Stimulated activated CD4-positive, alpha-beta T cell treated with anti-CD3 and anti-CD28 coated beads, Interleukin-1b, Interleukin-23, amount 100 ng/mL, for 1 hour (primary cell): Measurements from ENCODE around the gene SMARCA5.

Experiments
- DNase-seq, 2 donors: peaks; one replicate each; pipeline ENCODE4 v3.0.0-alpha.2; 2020; ENCODE audit warnings: low read depth in 2 of 2

SMARCA5 gene

DNA sequence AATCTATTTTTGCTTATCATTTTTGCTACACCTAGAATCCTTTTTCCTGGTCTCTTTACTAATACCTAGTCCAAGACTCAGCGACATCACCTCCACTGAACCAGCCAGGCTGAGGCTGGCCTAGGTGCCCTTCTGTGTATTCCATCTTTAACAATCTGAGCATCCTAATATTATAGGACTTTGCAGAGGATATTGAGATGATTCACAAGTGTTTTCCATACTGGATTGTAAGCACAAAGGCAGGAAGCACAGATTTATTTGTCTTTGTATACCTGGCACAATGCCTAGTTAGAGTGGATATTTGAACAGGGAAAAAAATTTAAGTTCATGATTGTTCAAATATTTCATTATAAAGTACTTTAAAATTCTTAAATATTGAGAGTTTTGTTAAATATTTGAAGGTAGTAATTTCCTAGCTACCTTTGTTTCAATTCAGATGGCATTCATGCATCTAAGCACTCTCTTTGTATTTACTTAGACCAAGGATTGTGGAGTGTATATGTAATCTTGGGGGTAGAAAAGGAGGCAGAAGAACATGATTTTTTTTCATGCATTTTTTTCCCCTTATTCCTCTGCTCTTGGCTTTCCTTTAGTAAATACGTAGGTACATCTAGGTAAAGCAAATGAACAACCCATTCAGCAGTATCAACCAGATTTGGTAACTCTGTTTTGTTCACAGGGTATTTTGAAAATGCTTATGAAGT lies 18.4 kb downstream of the SMARCA5 start:
- no peak for DNase-seq

DNA sequence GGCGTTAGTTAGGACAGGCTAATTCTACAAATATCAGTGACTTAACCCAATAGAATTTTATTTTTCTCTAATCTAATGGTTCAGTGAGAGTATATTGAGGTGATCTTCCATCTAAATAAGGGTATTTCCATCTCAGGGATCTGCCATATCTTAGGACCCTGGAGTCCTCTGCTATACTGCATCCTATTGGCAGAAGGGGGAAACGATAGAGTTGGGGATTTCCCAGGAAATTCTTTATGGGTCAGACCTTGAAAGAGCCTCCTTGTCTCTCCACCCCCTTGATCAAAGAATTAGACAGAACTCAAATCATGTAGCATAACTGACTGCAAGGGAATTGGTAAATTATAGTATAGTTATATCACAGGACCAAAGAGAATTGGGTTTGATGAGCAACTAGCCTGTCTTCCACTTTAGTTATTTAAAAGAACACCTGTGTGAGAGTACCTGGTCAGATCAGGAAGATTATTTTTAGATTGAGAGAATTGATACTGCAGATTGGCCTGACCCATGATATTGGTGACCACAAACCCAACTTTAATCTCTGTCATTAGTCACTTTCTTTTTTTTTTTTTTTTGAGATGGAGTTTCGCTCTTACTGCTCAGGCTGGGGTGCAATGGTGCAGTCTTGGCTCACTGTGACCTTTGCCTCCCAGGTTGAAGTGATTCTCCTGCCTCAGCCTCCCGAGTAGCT lies 25.6 kb downstream of the SMARCA5 start:
- DNase-seq = no peak

DNA sequence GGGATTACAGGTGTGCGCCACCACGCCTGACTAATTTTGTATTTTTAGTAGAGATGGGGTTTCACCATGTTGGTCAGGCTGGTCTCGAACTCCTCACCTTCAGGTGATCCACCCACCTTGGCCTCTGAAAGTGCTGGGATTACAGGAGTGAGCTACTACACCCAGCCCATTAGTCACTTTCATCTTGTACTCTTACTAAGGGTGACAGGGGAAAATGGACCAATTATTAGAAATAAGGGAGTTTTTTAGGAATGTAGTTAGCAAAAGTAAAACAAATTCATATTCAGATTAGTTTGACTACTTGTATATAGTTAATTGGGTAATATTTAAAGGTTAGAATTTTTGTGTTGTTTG lies 26.1 kb downstream of the SMARCA5 start:
- DNase-seq = no peak

- no peak for DNase-seq
Observed at GRCh38 chr4:143549928-143550327, 36.4 kb downstream of the SMARCA5 start.

DNA sequence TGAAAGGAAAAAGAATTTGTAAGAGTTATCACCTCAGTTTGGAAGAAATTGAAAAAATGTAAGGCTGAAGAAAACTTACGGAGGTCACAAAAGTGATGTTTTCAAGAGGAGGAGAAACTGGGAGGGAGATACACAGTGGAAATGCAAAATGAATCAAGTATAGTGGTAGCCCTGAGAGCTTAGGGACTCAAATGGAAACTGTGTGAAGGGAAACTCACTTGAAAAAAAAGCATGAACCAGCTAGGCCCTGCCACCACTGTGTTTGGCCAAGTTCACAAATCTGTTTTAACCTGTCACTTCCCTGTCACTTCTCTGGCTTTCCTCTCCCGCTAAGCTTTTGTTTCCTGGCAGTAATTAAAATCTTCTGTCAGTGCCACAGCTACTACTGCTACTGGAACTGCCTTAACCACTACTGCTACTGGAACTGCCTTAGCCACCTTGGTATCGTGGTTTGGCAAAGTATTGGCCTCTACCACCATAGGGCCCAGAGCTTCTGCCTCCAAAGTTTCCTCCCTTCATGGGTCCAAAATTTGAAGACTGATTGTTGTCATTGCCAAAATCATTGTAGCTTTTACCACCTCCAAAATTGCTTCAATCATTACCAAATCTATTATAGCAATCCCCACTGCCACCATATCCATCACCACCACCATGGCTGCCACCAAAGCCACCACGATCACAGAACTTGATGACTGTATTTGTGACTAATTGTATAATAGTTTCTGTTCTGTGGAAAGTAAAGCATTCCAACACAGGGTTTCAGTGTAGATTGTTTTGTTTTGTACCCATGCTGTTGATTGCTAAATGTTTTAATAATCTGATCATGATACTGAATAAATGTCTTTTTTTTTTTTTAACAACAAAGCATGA lies 41.5 kb downstream of the SMARCA5 start:
- DNase-seq = no peak

- no peak for DNase-seq
Observed at GRCh38 chr4:143555676-143556075, 42.2 kb downstream of the SMARCA5 start.

DNA sequence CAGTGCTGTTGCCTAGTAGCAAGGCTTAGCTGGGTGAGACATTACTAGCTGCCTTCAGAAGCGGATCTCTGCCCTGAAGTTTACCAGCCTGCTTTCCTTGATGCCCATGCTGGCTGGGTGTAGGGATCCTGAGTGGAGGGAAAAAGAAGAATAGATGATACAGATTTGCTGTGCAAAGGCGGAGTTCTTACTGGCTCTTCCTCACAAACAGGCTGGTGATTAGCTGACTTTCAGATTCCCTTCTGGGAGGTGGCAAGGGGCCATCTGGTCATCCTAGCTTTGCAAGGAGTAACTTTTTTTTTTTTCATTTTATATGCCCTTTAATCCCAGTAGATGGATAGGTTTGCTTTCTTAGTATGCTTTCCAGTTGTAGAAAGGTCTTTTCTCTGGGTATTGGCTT lies 44.8 kb downstream of the SMARCA5 start:
- DNase-seq = no peak

DNA sequence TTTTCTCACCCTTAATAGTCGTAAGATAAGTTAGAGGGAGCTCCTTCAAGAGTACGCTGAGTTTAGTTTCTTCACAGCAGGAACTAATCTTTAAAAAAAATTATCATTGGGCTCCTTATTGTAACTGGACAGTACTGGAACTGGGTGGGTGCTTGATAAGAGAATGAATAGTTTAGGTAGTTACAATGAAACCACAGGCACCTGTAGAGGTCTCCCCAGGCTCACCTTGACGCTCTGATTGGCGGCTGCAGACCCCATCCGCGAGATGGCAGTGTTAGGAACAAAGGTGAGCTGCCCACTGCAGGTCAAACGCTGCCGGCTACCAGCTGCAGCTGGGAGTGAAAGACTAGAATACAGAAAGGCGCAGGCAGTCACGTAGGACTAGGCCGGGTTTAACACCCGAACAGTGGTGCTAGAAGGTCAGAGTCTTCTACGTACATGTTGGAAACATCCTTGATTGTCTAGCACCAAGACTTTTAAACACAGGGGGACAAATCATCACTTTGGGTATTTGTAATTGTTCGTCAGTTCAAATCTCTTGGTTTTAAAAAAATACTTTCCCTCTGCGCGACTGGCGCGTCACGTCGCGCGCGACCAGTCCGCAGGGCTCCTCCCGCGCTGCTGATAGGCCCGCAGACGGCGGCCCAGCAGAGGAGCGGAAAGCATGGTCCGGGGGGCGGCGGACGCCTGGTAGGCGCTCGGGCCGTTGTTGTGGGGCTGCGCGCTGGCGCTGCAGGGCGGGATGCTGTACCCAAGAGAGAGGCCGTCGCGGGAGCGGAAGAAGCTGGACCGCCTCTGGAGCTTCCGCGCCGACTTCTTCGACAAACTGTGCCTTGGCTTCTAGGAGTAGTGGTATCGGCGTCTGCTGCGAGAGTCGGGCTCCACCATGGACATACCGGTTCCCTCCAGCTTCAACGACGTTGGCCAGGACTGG lies 45.6 kb downstream of the SMARCA5 start:
- peak in 1 of 2 donors; percentile 44 for DNase-seq

DNA sequence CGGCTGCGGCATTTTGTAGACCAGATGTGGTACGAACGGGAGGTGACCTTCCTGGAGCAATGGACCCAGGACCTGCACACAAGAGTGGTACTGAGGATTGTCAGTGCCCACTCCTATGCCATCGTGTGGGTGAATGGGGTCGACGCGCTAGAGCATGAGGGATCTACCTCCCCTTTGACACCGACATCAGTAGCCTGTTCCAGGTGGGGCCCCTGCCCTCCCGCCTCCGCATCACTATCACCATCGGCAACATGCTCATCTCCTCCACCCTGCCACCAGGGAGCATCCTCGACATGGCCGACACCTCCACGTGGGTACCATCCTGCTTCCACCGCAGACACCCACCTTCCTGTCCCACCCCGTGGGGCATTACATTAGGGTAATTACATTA lies 46.2 kb downstream of the SMARCA5 start:
- peak in 1 of 2 donors; percentile 11 for DNase-seq

- DNase-seq = no peak
Observed at GRCh38 chr4:143564472-143564871, 51.0 kb downstream of the SMARCA5 start.

DNA sequence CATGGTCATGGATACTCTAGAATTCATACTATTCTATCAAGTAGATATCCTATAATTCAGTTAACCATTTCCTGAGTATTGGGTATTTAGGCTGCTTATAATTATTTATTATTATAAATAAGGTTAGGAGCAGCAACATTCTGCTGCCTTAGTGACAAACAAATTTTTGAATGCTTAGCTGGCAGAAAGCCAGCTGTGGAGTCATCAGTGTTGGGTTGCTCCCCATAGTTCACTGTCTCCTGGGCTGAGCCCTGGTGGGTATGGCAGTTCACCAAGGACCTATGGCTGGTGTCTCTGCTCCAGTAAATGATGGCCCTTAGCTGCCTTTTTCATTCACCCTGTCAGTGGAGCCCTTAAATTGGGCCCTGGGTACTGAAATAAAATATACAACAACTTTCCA lies 61.8 kb downstream of the SMARCA5 start:
- DNase-seq = no peak

DNA sequence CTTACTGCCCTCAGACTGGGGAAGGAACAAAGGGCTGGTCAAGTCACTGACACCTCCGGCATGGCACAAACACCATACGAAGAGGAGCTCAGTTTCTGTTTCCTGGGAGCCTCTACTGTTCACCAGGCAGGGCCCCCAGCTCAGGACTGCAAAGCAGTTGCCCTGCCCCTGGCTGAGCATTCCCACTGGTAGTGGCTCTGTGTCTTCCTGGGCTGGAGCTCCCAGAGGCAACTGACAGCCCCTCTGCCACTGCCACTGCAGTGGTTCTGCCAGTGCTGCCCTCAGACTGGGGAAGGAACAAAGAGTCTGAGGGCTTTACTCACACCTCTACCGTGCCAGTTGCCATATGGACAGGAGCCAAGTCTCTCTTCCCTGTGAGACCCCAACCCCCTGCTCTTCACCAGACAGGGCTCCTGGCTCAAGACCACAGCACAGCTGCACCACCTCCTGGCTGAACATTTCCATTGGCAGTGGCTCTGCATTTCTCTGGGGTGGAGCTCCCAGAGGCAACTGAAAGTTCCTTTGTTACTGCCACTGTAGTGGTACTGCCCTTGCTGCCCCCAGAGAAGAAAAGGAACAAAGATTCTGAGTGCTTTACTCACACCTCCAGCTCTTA lies 67.9 kb downstream of the SMARCA5 start:
- no peak for DNase-seq

DNA sequence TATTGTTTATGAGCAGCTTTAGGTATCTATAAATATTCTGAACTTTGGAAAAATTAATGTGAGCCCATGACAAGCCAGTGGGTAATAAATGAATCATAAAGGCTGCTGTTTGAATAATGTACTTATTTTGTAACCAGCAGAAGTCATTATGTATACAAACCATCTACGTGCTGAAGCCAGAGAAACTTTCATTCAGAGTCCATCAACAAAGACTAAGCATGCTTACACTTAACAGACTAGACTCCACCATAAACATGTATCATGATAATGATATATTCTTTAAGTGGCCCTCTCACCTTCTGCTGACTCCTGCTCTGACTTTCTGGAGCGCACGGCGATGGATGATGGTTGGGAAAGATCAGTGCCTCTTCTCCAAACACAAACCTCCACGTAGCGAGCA lies 72.0 kb downstream of the SMARCA5 start:
- DNase-seq = no peak

GRCh38 chr4:143586080-143586479 lies 72.6 kb downstream of the SMARCA5 start:
- no peak for DNase-seq

GRCh38 chr4:143587703-143588102 lies 74.2 kb downstream of the SMARCA5 start:
- DNase-seq = no peak

- DNase-seq = no peak
Observed at GRCh38 chr4:143597276-143597675, 83.8 kb downstream of the SMARCA5 start.

DNA sequence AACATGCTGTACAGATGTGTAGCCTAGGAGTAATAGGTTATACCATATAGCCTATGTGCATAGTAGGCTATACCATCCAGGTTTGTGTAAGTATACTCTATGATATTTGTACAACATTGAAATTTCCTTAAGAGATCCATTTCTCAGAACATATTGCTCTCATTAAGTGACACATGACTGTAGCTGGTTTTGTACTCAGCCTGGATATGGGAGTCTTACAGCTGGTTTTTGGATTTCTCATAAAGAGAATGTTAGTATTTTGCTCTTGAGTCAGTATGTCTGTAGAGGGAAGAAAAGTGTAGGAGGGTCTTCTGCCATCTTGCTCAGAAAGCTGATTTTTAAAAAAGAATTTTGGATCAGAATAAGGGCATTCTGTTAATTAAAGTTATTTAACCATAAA lies 85.3 kb downstream of the SMARCA5 start:
- DNase-seq = no peak

DNA sequence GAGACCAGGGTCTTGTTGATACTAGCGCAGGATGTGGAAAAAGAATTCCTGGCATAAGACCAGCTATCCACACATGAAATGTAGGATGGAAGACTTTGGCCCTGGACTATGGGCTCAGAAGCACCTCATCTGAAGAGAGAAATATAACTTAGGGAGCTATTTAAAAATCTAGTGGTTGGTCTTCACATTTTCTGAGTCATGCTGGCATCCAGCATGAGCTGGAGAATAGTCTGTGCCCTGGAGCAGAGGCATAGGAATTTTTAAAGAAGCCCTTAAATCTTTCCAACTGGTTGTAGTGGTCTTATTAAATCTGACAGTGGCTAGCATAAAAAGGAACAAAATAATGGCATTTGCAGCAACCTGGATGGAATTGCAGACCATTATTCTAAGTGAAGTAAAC lies 86.3 kb downstream of the SMARCA5 start:
- no peak for DNase-seq

DNA sequence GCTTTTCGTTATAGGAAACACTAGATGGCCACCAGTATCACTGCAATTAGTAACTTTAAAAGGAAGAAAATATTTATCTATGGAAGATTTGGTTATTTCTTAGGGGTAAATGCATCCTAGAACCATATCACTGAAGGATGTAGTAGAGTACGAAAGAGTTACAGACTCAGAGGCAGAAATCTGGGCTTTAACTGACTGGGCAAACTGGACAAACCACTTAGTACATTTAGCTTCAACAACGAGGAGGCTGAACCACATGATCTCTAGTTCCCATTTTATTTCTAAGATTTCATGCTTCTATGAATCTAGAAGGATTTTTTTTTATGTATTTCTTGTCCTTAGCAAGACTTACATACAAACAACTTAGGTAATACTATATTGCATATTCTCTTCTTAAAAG lies 93.0 kb downstream of the SMARCA5 start:
- no peak for DNase-seq
